GM19372 (cell line): Measurements from ENCODE around the gene HRH3.

Experiments
- ATAC-seq: cut with Tn5 transposase; IDR thresholded peaks from one replicate; pipeline ENCODE4 v1.9.1; 2021; ENCODE audit warnings: mild to moderate bottlenecking, low read depth, moderate library complexity; ENCODE audit not compliant: unreplicated experiment

Gene HRH3

GRCh38 chr20:62182469-62183425 is 37.3 kb downstream of the HRH3 start, which contains the start of gene MTG2:
Gene MTG2, plus strand, starts transcription at chr20:62183028. Its CDS starts 10,393 bp downstream, at chr20:62193421.
- peak; percentile 95 for ATAC-seq

- no peak for ATAC-seq
These were observed 38.3 kb downstream of the HRH3 start for GRCh38 chr20:62181808-62182207.

GRCh38 chr20:62179162-62179504 is 40.9 kb downstream of the HRH3 start:
- no peak for ATAC-seq

GRCh38 chr20:62178316-62179161 is 41.5 kb downstream of the HRH3 start:
- no peak for ATAC-seq

- no peak for ATAC-seq
These were observed 42.8 kb downstream of the HRH3 start for GRCh38 chr20:62177307-62177706.

GRCh38 chr20:62176866-62177265 is 43.2 kb downstream of the HRH3 start:
- ATAC-seq, result no peak

- no peak for ATAC-seq
These were observed 44.4 kb downstream of the HRH3 start for GRCh38 chr20:62175711-62176110.

GRCh38 chr20:62174870-62175624 is 45.0 kb downstream of the HRH3 start:
- no peak for ATAC-seq

GRCh38 chr20:62174021-62174804 is 45.9 kb downstream of the HRH3 start:
- no peak for ATAC-seq

GRCh38 chr20:62172666-62173065 is 47.4 kb downstream of the HRH3 start:
- ATAC-seq, result no peak

GRCh38 chr20:62171245-62171644 is 48.8 kb downstream of the HRH3 start:
- ATAC-seq, result no peak

- no peak for ATAC-seq
These were observed 49.5 kb downstream of the HRH3 start for GRCh38 chr20:62170536-62170935.

GRCh38 chr20:62168890-62169435 is 51.1 kb downstream of the HRH3 start:
- ATAC-seq, result no peak

GRCh38 chr20:62168061-62168460 is 52.0 kb downstream of the HRH3 start:
- ATAC-seq, result no peak

GRCh38 chr20:62167474-62167873 is 52.6 kb downstream of the HRH3 start:
- ATAC-seq, result no peak

GRCh38 chr20:62165762-62166399 is 54.2 kb downstream of the HRH3 start:
- ATAC-seq, result no peak
